A673 (cell line): Measurements from ENCODE around the gene BCL6. TPM values are rescaled to one million over a fixed set of nuclear protein-coding genes. Genes with fewer than 3 reads are reported as not detected.

Source experiments
- BruUV-seq: library from RNA; stranded (reverse); fragments of 400-500 nt; replicated peaks from 2 replicates; lab custom pipeline; 2021; lab: Mats Ljungman, UMichigan
- CTCF ChIA-PET: fragments of 300-600 bp; sonication (Branson Sonifier 250); formaldehyde crosslinking; loops from one replicate; lab custom pipeline; 2022; ENCODE audit warnings: antibody characterized with exemption; lab: Charles Lee
- POLR2A ChIA-PET: fragments of 300-600 bp; sonication (Branson Sonifier 250); formaldehyde crosslinking; loops from one replicate; lab custom pipeline; 2022; ENCODE audit warnings: antibody characterized with exemption; ENCODE audit not compliant: low non-redundant PET; lab: Charles Lee
- DNase-seq: peaks from one replicate; pipeline ENCODE4 v3.0.0-alpha.2; 2015; ENCODE audit warnings: low spot score
- H3K27ac ChIP-seq: fragments of 200-600 bp; sonication (generic); 2 replicates; pipeline ENCODE4 v1.5.1; 2016; ENCODE audit warnings: mixed run types, low read depth, mild to moderate bottlenecking, mixed read lengths, antibody characterized with exemption, low read length; ENCODE audit not compliant: poor library complexity, severe bottlenecking
- H3K27me3 ChIP-seq: fragments of 200-600 bp; sonication (generic); replicated peaks from 2 replicates; pipeline ENCODE4 v1.6.1; 2017; ENCODE audit warnings: mixed run types, low read depth, mild to moderate bottlenecking, mixed read lengths, antibody characterized with exemption, low read length; ENCODE audit not compliant: insufficient read depth, poor library complexity
- H3K36me3 ChIP-seq: fragments of 200-600 bp; sonication (generic); 2 replicates; pipeline ENCODE4 v1.6.1; 2016; ENCODE audit warnings: mixed run types, mild to moderate bottlenecking, mixed read lengths, antibody characterized with exemption, low read length; ENCODE audit not compliant: insufficient read depth, poor library complexity, severe bottlenecking
- H3K4me1 ChIP-seq: fragments of 200-600 bp; sonication (generic); 2 replicates; pipeline ENCODE4 v1.6.1; 2017; ENCODE audit warnings: mixed run types, mild to moderate bottlenecking, mixed read lengths, antibody characterized with exemption, low read length; ENCODE audit not compliant: insufficient read depth, poor library complexity, severe bottlenecking
- H3K4me3 ChIP-seq: fragments of 200-600 bp; sonication (generic); 2 replicates; pipeline ENCODE4 v1.5.1; 2016; ENCODE audit warnings: low read depth, mixed run types, mild to moderate bottlenecking, mixed read lengths, low read length; ENCODE audit not compliant: poor library complexity, severe bottlenecking
- H3K9me3 ChIP-seq: fragments of 200-600 bp; sonication (generic); 2 replicates; pipeline ENCODE4 v1.6.1; 2016; ENCODE audit warnings: mixed run types, low read depth, mild to moderate bottlenecking, mixed read lengths, antibody characterized with exemption, low read length; ENCODE audit not compliant: poor library complexity, severe bottlenecking
- EZH2 ChIP-seq: fragments of 200-600 bp; sonication (generic); IDR thresholded peaks from 2 replicates; pipeline ENCODE4 v1.6.1; 2017; ENCODE audit warnings: borderline replicate concordance, low read depth, mild to moderate bottlenecking, mixed read lengths, antibody characterized with exemption, low read length; ENCODE audit not compliant: poor library complexity, severe bottlenecking
- intact Hi-C: fragments of 100-400 bp; cut with micrococcal nuclease; formaldehyde crosslinking; loops from one replicate; pipeline ENCODE4 v1.10.0; 2022; ENCODE audit not compliant: unreplicated experiment
- total RNA-seq: library from RNA; stranded (reverse); gene quantifications from 2 replicates; pipeline ENCODE4 v1.2.3, GENCODE V29; 2021
- TF ChIP-seq, protein P1 (sequence below): fragments of 300-800, 200-600 bp; sonication (generic); conservative IDR thresholded peaks from 2 replicates; pipeline ENCODE4 v1.5.1; 2017; ENCODE audit warnings: low read depth, mild to moderate bottlenecking, antibody characterized with exemption, low read length, moderate library complexity, mixed read lengths

BCL6 gene
- total RNA-seq, 1 experiment from 2014 or later = 30.3 TPM

DNA sequence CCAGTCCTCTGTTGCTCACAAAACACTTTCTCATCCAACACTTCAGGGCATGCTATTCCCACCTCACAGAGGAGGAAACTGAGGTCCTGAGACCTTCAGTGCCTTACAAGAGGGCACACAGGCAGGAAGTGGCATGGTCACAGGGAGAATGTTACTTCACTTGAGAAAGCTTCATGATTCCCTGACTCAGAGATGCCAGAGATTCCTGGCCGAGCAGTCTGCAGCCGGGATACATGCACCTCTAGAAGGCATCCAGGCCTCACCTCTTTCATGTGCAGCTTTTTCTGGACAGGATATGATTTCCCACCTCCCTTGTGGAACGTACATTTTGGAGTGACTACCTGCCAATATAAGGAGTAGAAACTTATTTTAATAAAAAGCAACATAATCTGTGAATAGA lies 72.3 kb downstream of the BCL6 start:
- TF ChIP-seq EZH2 = no peak
- TF ChIP-seq, protein P1, sequence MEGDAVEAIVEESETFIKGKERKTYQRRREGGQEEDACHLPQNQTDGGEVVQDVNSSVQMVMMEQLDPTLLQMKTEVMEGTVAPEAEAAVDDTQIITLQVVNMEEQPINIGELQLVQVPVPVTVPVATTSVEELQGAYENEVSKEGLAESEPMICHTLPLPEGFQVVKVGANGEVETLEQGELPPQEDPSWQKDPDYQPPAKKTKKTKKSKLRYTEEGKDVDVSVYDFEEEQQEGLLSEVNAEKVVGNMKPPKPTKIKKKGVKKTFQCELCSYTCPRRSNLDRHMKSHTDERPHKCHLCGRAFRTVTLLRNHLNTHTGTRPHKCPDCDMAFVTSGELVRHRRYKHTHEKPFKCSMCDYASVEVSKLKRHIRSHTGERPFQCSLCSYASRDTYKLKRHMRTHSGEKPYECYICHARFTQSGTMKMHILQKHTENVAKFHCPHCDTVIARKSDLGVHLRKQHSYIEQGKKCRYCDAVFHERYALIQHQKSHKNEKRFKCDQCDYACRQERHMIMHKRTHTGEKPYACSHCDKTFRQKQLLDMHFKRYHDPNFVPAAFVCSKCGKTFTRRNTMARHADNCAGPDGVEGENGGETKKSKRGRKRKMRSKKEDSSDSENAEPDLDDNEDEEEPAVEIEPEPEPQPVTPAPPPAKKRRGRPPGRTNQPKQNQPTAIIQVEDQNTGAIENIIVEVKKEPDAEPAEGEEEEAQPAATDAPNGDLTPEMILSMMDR = no peak
- no peak overlapping the region for H3K4me3 ChIP-seq
- BruUV-seq = no TSS peak
- H3K36me3 ChIP-seq = no peaks in the 10 kb centered on the region
- H3K27me3 ChIP-seq = peaks cover 62% of the 10 kb centered on the region
- no peak overlapping the region for H3K27ac ChIP-seq
- intact Hi-C loops = no loop called here
- H3K4me1 ChIP-seq = no peaks in the 10 kb centered on the region
- no peak for DNase-seq
- no peaks in the 10 kb centered on the region for H3K9me3 ChIP-seq
- POLR2A ChIA-PET = no interaction called here
- CTCF ChIA-PET = no interaction called here

Other genes with a start within 250 kb of the BCL6 start
- not detected in 2 replicates for gene SST, start 75.1 kb downstream of the BCL6 start, total RNA-seq
- gene RTP2, start 42.9 kb downstream of the BCL6 start, total RNA-seq = not detected in 2 replicates